IgD-negative memory B cell (primary cell): Measurements from ENCODE around the gene DCP1B. TPM values are rescaled to one million over a fixed set of nuclear protein-coding genes. Genes with fewer than 3 reads are reported as not detected.
A peak's percentile ranks its signal among the peaks of the same experiment; 100 is the strongest.

Experiments
- H3K27ac Mint-ChIP-seq, 3 donors: one replicate each; pipeline ENCODE4 v1.8.0; 2020 to 2022; ENCODE audit warnings: mild to moderate bottlenecking in 3 of 3, mixed read lengths in 3 of 3, moderate library complexity in 1 of 3
- H3K27me3 Mint-ChIP-seq: one replicate; pipeline ENCODE4 v1.8.0; 2021; ENCODE audit warnings: mixed read lengths
- H3K36me3 Mint-ChIP-seq: one replicate; pipeline ENCODE4 v1.8.0; 2020; ENCODE audit warnings: mild to moderate bottlenecking, mixed read lengths
- H3K4me1 Mint-ChIP-seq, 3 donors: one replicate each; pipeline ENCODE4 v1.8.0; 2020 to 2022; ENCODE audit warnings: mixed read lengths in 3 of 3, mild to moderate bottlenecking in 1 of 3
- H3K4me3 Mint-ChIP-seq, 4 donors: one replicate each; pipeline ENCODE4 v1.8.0; 2020 to 2022; ENCODE audit warnings: mild to moderate bottlenecking in 4 of 4, mixed read lengths in 4 of 4, moderate library complexity in 3 of 4
- H3K9me3 Mint-ChIP-seq, 3 donors: one replicate each; pipeline ENCODE4 v1.8.0; 2020 to 2021; ENCODE audit warnings: mixed read lengths in 3 of 3, mild to moderate bottlenecking in 1 of 3
- polyA plus RNA-seq: library from polyadenylated mRNA; unstranded; fragments of 300-500 nt; fragmentation: Illumina TruSeq; gene quantifications from one replicate; pipeline ENCODE4 v1.2.3, GENCODE V29; 2021

The DCP1B gene
- polyA plus RNA-seq, 1 donor from 2014 or later, result 19.2 TPM

GRCh38 chr12:2008677-2009076 is 4.4 kb upstream of the DCP1B start:
- H3K9me3 Mint-ChIP-seq, result no peaks in the 10 kb centered on the region
- peaks cover 4% of the 10 kb centered on the region for H3K27me3 Mint-ChIP-seq
- H3K36me3 Mint-ChIP-seq, result peaks cover 1% of the 10 kb centered on the region
- peaks cover 6 to 12% (median 9%) of the 10 kb centered on the region in 3 donors for H3K4me1 Mint-ChIP-seq
- H3K4me3 Mint-ChIP-seq, result no peak overlapping the region
- H3K27ac Mint-ChIP-seq, result no peak overlapping the region

GRCh38 chr12:2003676-2004112 is 563 bp downstream of the DCP1B start:
- peaks cover 15 to 25% (median 20%) of the 10 kb centered on the region in 3 donors for H3K4me1 Mint-ChIP-seq
- peaks cover 2% of the 10 kb centered on the region for H3K36me3 Mint-ChIP-seq
- H3K4me3 Mint-ChIP-seq, result peak overlapping the region; percentile 94 to 100 (median 100)
- H3K27ac Mint-ChIP-seq, result peak overlapping the region; percentile 83 to 98 (median 97)
- H3K27me3 Mint-ChIP-seq, result no peaks in the 10 kb centered on the region
- H3K9me3 Mint-ChIP-seq, result no peaks in the 10 kb centered on the region

- H3K4me3 Mint-ChIP-seq, result peak overlapping the region in 2 of 4 donors; percentile 2 to 53
- no peak overlapping the region for H3K27ac Mint-ChIP-seq
- H3K36me3 Mint-ChIP-seq, result peaks cover 26% of the 10 kb centered on the region
- H3K27me3 Mint-ChIP-seq, result no peaks in the 10 kb centered on the region
- H3K4me1 Mint-ChIP-seq, result peaks cover 6 to 8% (median 7%) of the 10 kb centered on the region in 3 donors
- H3K9me3 Mint-ChIP-seq, result no peaks in the 10 kb centered on the region
Measured at GRCh38 chr12:1995205-1995896, 8.9 kb downstream of the DCP1B start.

GRCh38 chr12:1994429-1995143 is 9.7 kb downstream of the DCP1B start:
- H3K4me1 Mint-ChIP-seq, result peaks cover 6 to 8% (median 7%) of the 10 kb centered on the region in 3 donors
- H3K4me3 Mint-ChIP-seq, result no peak overlapping the region
- no peaks in the 10 kb centered on the region for H3K27me3 Mint-ChIP-seq
- H3K27ac Mint-ChIP-seq, result no peak overlapping the region
- H3K36me3 Mint-ChIP-seq, result peaks cover 26% of the 10 kb centered on the region
- no peaks in the 10 kb centered on the region for H3K9me3 Mint-ChIP-seq

- Mint-ChIP-seq H3K4me3 (peak overlapping the region in 1 of 4 donors; percentile 9), H3K27me3 (no peaks in the 10 kb centered on the region), H3K4me1 (peaks cover 6 to 7% (median 6%) of the 10 kb centered on the region in 3 donors), H3K36me3 (peaks cover 26% of the 10 kb centered on the region), H3K27ac (no peak overlapping the region), H3K9me3 (no peaks in the 10 kb centered on the region)
Measured at GRCh38 chr12:1993871-1994371, 10.3 kb downstream of the DCP1B start.

DNA sequence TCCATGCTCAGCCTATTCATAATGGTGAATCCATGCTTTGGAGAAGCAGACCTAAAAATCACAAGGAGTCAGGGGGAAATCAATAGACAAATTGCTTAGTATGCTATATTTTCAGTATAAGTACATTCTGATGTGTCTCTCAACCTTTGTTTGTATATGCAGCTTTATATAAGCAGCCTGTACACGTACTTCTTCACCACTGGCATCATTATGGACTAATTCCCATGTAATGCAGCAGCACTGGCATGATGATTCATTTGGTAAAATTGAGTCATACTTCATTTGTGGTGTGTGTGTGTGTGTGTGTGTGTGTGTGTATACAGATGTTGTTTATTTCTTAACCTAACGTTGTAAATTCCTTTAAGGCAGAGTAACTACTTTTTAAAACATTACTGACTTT is 10.9 kb downstream of the DCP1B start:
- Mint-ChIP-seq H3K4me3 (no peak overlapping the region), H3K27ac (no peak overlapping the region), H3K36me3 (peaks cover 26% of the 10 kb centered on the region), H3K27me3 (no peaks in the 10 kb centered on the region), H3K9me3 (no peaks in the 10 kb centered on the region), H3K4me1 (peaks cover 4 to 7% (median 4%) of the 10 kb centered on the region in 3 donors)

DNA sequence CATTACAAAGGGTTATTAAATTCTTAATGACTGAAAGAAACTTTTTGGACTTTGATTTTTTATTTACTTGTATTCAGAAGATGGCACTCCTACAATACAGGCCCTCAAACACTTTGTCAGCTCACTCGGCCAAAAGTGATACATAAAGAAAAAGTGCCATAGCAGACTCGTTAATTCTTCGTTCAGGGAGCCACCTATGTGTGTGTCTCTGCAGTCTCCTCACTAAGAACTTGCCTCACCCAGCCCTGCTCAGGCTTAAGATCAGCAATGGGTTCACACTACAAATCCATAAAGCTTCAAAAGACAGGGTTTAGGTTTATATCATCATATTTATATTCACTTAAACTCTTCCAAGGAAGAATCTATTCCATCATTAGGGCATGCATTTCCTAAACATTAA is 11.5 kb downstream of the DCP1B start:
- Mint-ChIP-seq H3K9me3 (no peaks in the 10 kb centered on the region), H3K36me3 (peaks cover 26% of the 10 kb centered on the region), H3K4me3 (no peak overlapping the region), H3K27me3 (no peaks in the 10 kb centered on the region), H3K4me1 (peaks cover 1 to 7% (median 2%) of the 10 kb centered on the region in 3 donors), H3K27ac (no peak overlapping the region)

DNA sequence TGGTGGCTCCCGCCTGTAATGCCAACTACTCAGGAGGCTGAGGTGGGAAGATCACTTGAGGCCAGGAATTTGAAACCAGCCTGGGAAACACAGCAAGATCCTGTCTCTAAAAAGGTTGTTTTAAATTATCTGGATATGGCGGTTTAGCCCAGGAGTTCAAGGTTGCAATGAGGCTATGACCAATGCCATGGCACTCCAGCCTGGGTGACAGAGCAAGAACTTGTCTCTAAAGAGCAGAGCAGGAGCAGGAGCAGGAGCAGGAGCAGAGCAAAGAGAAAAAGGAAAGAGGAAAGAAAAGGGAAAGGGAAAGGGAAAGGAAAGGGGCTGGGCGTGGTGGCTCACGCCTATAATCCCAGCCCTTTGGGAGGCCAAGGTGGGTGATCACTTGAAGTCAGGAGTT is 15.1 kb downstream of the DCP1B start:
- Mint-ChIP-seq H3K9me3 (peaks cover 0 to 11% (median 5%) of the 10 kb centered on the region in 3 donors), H3K27ac (peak overlapping the region in 1 of 3 donors; percentile 35), H3K4me3 (no peak overlapping the region), H3K27me3 (no peaks in the 10 kb centered on the region), H3K36me3 (peaks cover 18% of the 10 kb centered on the region), H3K4me1 (peaks cover 0 to 1% (median 0%) of the 10 kb centered on the region in 3 donors)

DNA sequence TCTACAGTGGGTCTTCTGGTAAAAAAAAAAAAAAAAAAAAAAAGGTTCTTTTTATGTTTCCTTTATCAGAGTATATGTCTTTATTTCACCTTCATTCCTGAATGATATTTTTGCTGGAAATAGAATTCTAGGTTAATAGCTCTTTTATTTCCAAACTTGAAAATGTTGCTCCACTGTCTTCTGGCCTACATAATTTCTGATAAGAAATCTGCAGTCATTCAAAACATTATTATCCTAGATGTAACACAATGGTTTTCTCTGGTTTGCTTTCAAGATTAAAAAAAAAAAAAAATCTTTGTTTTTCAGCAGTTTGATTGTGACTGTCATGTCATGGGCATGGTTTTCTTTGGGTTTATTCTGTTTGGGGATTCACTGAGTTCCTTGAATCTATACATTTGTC is 19.5 kb downstream of the DCP1B start:
- Mint-ChIP-seq H3K27ac (no peak overlapping the region), H3K9me3 (peaks cover 4 to 11% (median 5%) of the 10 kb centered on the region in 3 donors), H3K4me3 (no peak overlapping the region), H3K36me3 (peaks cover 22% of the 10 kb centered on the region), H3K27me3 (no peaks in the 10 kb centered on the region), H3K4me1 (no peaks in the 10 kb centered on the region)

DNA sequence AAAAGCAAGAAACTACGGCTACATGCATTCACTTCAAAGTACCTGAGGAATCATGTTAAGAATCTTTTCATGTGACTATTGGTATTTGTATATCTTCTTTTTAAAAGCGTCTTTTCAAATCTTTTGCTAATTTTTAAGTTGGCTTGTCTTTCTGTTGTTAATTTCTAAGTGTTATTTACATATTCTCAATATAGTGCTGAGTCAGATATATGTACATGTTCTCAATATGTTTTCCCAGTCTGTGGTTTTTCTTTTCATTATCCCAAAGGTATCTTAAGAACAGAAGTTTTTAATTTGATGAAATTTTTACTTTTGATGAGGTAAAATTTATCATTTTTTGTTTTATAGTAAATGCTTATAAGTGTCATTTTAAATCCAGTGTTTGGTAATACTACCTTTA is 24.0 kb downstream of the DCP1B start:
- Mint-ChIP-seq H3K27me3 (no peaks in the 10 kb centered on the region), H3K9me3 (peaks cover 4 to 6% (median 5%) of the 10 kb centered on the region in 3 donors)

DNA sequence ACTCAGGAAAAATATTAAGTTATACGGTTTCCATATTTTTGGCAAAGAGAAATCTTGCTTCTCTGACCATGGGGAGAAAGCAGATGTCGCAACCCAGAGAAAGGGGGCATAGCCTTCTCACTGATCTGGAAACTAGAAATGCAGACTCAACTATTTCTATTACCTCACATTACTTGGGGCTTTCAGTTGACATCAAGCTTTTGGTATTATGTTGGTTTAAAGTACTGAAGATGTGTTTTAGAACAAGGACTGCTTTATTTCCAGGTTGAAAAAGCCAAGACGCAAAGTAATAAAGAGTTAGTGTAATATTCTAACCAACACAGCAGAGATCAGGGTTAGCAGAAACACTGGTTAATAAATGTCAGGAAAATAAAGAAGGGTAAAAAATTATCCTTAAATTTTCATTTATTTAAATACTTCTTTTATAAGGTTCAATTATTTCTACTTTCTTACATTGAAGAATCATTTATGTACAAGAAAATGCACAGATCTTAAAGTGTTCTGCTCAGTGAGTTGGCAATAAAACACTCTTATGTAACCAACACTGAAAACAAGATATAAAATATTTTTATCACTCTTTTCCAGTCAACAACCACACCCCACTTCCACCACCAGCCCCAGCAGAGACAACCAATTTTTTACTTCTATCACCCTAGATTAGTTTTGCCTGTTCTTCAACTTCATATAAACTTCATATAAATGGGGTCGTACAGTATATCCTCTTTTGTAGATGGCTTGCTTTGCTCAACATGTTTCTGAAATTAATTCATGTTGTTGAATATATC is 26.0 kb downstream of the DCP1B start:
- Mint-ChIP-seq H3K36me3 (peaks cover 6% of the 10 kb centered on the region), H3K27me3 (no peaks in the 10 kb centered on the region), H3K27ac (no peak overlapping the region), H3K4me1 (no peaks in the 10 kb centered on the region), H3K9me3 (no peaks in the 10 kb centered on the region), H3K4me3 (no peak overlapping the region)

More for the DNA sequence above, 24.0 kb downstream of the DCP1B start:
- Mint-ChIP-seq H3K4me3 (no peak overlapping the region), H3K27ac (no peak overlapping the region), H3K4me1 (no peaks in the 10 kb centered on the region), H3K36me3 (peaks cover 14% of the 10 kb centered on the region)

- Mint-ChIP-seq H3K27ac (no peak overlapping the region), H3K4me3 (no peak overlapping the region), H3K4me1 (no peaks in the 10 kb centered on the region), H3K36me3 (peaks cover 6% of the 10 kb centered on the region), H3K9me3 (no peaks in the 10 kb centered on the region), H3K27me3 (no peaks in the 10 kb centered on the region)
Measured at GRCh38 chr12:1977588-1977987, 26.7 kb downstream of the DCP1B start.

- H3K4me1 Mint-ChIP-seq, result peaks cover 0 to 1% (median 0%) of the 10 kb centered on the region in 3 donors
- peaks cover 6% of the 10 kb centered on the region for H3K36me3 Mint-ChIP-seq
- H3K4me3 Mint-ChIP-seq, result no peak overlapping the region
- no peaks in the 10 kb centered on the region for H3K27me3 Mint-ChIP-seq
- H3K27ac Mint-ChIP-seq, result no peak overlapping the region
- H3K9me3 Mint-ChIP-seq, result no peaks in the 10 kb centered on the region
Measured at GRCh38 chr12:1977109-1977508, 27.1 kb downstream of the DCP1B start.

GRCh38 chr12:1974812-1975211 is 29.4 kb downstream of the DCP1B start:
- Mint-ChIP-seq H3K9me3 (no peaks in the 10 kb centered on the region), H3K4me1 (peaks cover 0 to 1% (median 0%) of the 10 kb centered on the region in 3 donors), H3K4me3 (no peak overlapping the region), H3K27ac (no peak overlapping the region), H3K36me3 (peaks cover 4% of the 10 kb centered on the region), H3K27me3 (no peaks in the 10 kb centered on the region)

- Mint-ChIP-seq H3K9me3 (no peaks in the 10 kb centered on the region), H3K27me3 (no peaks in the 10 kb centered on the region), H3K36me3 (peaks cover 2% of the 10 kb centered on the region), H3K4me3 (no peak overlapping the region), H3K4me1 (peaks cover 0 to 1% (median 1%) of the 10 kb centered on the region in 3 donors), H3K27ac (no peak overlapping the region)
Measured at GRCh38 chr12:1972856-1973317, 31.4 kb downstream of the DCP1B start.
